Parathyroid adenoma (tissue), 2 donors: Measurements from ENCODE around the gene CNN2.

Experiments
- H2AFZ ChIP-seq: fragments of 300-600 bp; sonication (generic); one replicate; pipeline ENCODE4 v1.7.0; 2017; ENCODE audit warnings: antibody characterized with exemption, mild to moderate bottlenecking
- H3K27ac ChIP-seq: fragments of 300-600 bp; sonication (generic); one replicate; pipeline ENCODE4 v1.7.0; 2017
- H3K27me3 ChIP-seq: fragments of 300-600 bp; sonication (generic); one replicate; pipeline ENCODE4 v1.7.0; 2017; ENCODE audit warnings: low read length; ENCODE audit not compliant: control insufficient read depth, insufficient read depth
- H3K36me3 ChIP-seq: fragments of 300-600 bp; sonication (generic); one replicate; pipeline ENCODE4 v1.7.0; 2017; ENCODE audit warnings: low read length; ENCODE audit not compliant: control insufficient read depth, insufficient read depth
- H3K4me1 ChIP-seq: fragments of 300-600 bp; sonication (generic); one replicate; pipeline ENCODE4 v1.7.0; 2017; ENCODE audit warnings: control low read depth
- H3K4me2 ChIP-seq: fragments of 300-600 bp; sonication (generic); one replicate; pipeline ENCODE4 v1.7.0; 2017; ENCODE audit warnings: low read length
- H3K4me3 ChIP-seq: fragments of 300-600 bp; sonication (generic); one replicate; pipeline ENCODE4 v1.7.0; 2017; ENCODE audit warnings: low read depth, low read length
- H3K79me2 ChIP-seq: fragments of 300-600 bp; sonication (generic); one replicate; pipeline ENCODE4 v1.7.0; 2017; ENCODE audit warnings: control low read depth
- H3K9ac ChIP-seq: fragments of 300-600 bp; sonication (generic); one replicate; pipeline ENCODE4 v1.7.0; 2017; ENCODE audit warnings: mild to moderate bottlenecking
- H3K9me3 ChIP-seq: fragments of 300-600 bp; sonication (generic); one replicate; pipeline ENCODE4 v1.7.0; 2017; ENCODE audit warnings: low read length; ENCODE audit not compliant: control insufficient read depth
- CTCF ChIP-seq: fragments of 300-600 bp; sonication (generic); IDR thresholded peaks from one replicate; pipeline ENCODE4 v1.7.0; 2017; ENCODE audit warnings: antibody characterized with exemption, mild to moderate bottlenecking
- donor health status: primary hyperparathyroidism.

CNN2 gene

GRCh38 chr19:1085676-1086442 is 59.5 kb downstream of the CNN2 start:
- no peaks in the 10 kb centered on the region for H3K79me2 ChIP-seq
- no peak overlapping the region for H3K4me3 ChIP-seq
- no peaks in the 10 kb centered on the region for H3K9me3 ChIP-seq
- H3K27me3 ChIP-seq, result no peaks in the 10 kb centered on the region
- no peak overlapping the region for H2AFZ ChIP-seq
- no peaks in the 10 kb centered on the region for H3K36me3 ChIP-seq
- H3K27ac ChIP-seq, result no peak overlapping the region
- no peak overlapping the region for H3K4me2 ChIP-seq
- no peak overlapping the region for H3K9ac ChIP-seq
- TF ChIP-seq CTCF, result no peak
- no peaks in the 10 kb centered on the region for H3K4me1 ChIP-seq

- H3K9ac ChIP-seq, result no peak overlapping the region
- H3K27me3 ChIP-seq, result no peaks in the 10 kb centered on the region
- H3K4me2 ChIP-seq, result no peak overlapping the region
- H2AFZ ChIP-seq, result no peak overlapping the region
- no peaks in the 10 kb centered on the region for H3K79me2 ChIP-seq
- no peak for TF ChIP-seq CTCF
- no peaks in the 10 kb centered on the region for H3K36me3 ChIP-seq
- H3K27ac ChIP-seq, result no peak overlapping the region
- no peak overlapping the region for H3K4me3 ChIP-seq
- no peaks in the 10 kb centered on the region for H3K4me1 ChIP-seq
- no peaks in the 10 kb centered on the region for H3K9me3 ChIP-seq
Measured at GRCh38 chr19:1086613-1087012, 60.2 kb downstream of the CNN2 start.

- Histone ChIP-seq H3K4me2 (no peak overlapping the region), H3K79me2 (peaks cover under 1% of the 10 kb centered on the region), H3K27ac (no peak overlapping the region), H3K4me3 (no peak overlapping the region), H2AFZ (no peak overlapping the region), H3K9me3 (no peaks in the 10 kb centered on the region), H3K9ac (no peak overlapping the region), H3K36me3 (no peaks in the 10 kb centered on the region), H3K27me3 (no peaks in the 10 kb centered on the region), H3K4me1 (no peaks in the 10 kb centered on the region)
- no peak for TF ChIP-seq CTCF
Measured at GRCh38 chr19:1087813-1088415, 61.5 kb downstream of the CNN2 start.

GRCh38 chr19:1088416-1089010 is 62.1 kb downstream of the CNN2 start:
- H3K4me1 ChIP-seq, result no peaks in the 10 kb centered on the region
- no peak overlapping the region for H3K27ac ChIP-seq
- no peaks in the 10 kb centered on the region for H3K9me3 ChIP-seq
- H3K9ac ChIP-seq, result no peak overlapping the region
- H3K79me2 ChIP-seq, result peaks cover 6% of the 10 kb centered on the region
- no peak overlapping the region for H2AFZ ChIP-seq
- H3K36me3 ChIP-seq, result no peaks in the 10 kb centered on the region
- H3K4me2 ChIP-seq, result no peak overlapping the region
- no peaks in the 10 kb centered on the region for H3K27me3 ChIP-seq
- no peak for TF ChIP-seq CTCF
- no peak overlapping the region for H3K4me3 ChIP-seq
